KMS-11 (cell line): ENCODE measurements around the gene SPAG9.

Experiments used
- H2AFZ ChIP-seq: fragments of 200-600 bp; sonication (generic); 2 replicates; pipeline ENCODE4 v1.6.1; 2016; ENCODE audit warnings: antibody characterized with exemption, mixed run types, low read depth
- H3K27ac ChIP-seq: fragments of 200-600 bp; sonication (generic); 2 replicates; pipeline ENCODE4 v1.6.1; 2016; ENCODE audit warnings: mild to moderate bottlenecking, mixed run types
- H3K27me3 ChIP-seq: fragments of 200-600 bp; sonication (generic); 2 replicates; pipeline ENCODE4 v1.6.1; 2017; ENCODE audit warnings: mild to moderate bottlenecking, low read depth, mixed run types, moderate library complexity; ENCODE audit not compliant: insufficient read depth
- H3K36me3 ChIP-seq: fragments of 200-600 bp; sonication (generic); 2 replicates; pipeline ENCODE4 v1.6.1; 2017; ENCODE audit warnings: mild to moderate bottlenecking, mixed run types; ENCODE audit not compliant: insufficient read depth
- H3K4me1 ChIP-seq: fragments of 200-600 bp; sonication (generic); 2 replicates; pipeline ENCODE4 v1.6.1; 2016; ENCODE audit warnings: mild to moderate bottlenecking, low read depth, mixed run types; ENCODE audit not compliant: poor library complexity, severe bottlenecking
- H3K4me2 ChIP-seq: fragments of 200-600 bp; sonication (generic); 2 replicates; pipeline ENCODE4 v1.7.0; 2016; ENCODE audit warnings: mild to moderate bottlenecking, mixed run types
- H3K4me3 ChIP-seq: fragments of 200-600 bp; sonication (generic); IDR thresholded peaks from 2 replicates; pipeline ENCODE4 v1.6.1; 2017; ENCODE audit warnings: low read depth, low read length, mixed read lengths; ENCODE audit not compliant: insufficient read depth
- H3K79me2 ChIP-seq: fragments of 200-600 bp; sonication (generic); 2 replicates; pipeline ENCODE4 v1.6.1; 2016; ENCODE audit warnings: low read depth, mixed run types; ENCODE audit not compliant: insufficient read depth
- H3K9ac ChIP-seq: fragments of 200-600 bp; sonication (generic); 2 replicates; pipeline ENCODE4 v1.6.1; 2016; ENCODE audit warnings: mild to moderate bottlenecking, mixed run types
- H4K20me1 ChIP-seq: fragments of 200-600 bp; sonication (generic); 2 replicates; pipeline ENCODE4 v1.6.1; 2016; ENCODE audit warnings: mild to moderate bottlenecking, mixed run types; ENCODE audit not compliant: insufficient read depth
- TF ChIP-seq, protein P1 (sequence below): fragments of 200-600 bp; sonication (generic); conservative IDR thresholded peaks from 2 replicates; pipeline ENCODE4 v1.6.1; 2017; ENCODE audit warnings: low read depth, mild to moderate bottlenecking, antibody characterized with exemption, low read length, moderate library complexity, mixed read lengths

SPAG9 gene

DNA sequence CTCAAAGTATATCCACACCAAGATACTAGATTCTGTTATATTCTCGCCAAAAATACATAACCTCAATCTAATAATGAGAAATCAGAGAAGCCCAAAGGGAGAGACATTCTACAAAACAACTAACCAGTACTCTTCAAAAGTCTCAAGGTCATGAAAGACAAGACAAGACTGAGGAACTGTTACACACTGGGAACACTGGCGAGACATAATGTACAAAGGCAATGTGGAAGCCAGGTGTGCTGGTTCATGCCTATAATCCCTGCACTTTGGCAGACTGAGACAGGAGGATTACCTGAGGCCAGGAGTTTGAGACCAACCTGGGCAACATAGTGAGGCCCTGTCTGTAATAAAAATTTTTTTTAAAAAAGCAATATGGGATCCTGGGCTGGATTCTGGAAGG lies 85.9 kb downstream of the SPAG9 start:
- Histone ChIP-seq H3K9ac (no peak overlapping the region), H3K4me2 (no peak overlapping the region), H3K4me3 (no peak overlapping the region), H3K4me1 (peaks cover 25% of the 10 kb centered on the region), H2AFZ (no peak overlapping the region), H4K20me1 (no peaks in the 10 kb centered on the region), H3K79me2 (no peaks in the 10 kb centered on the region), H3K36me3 (no peaks in the 10 kb centered on the region), H3K27ac (no peak overlapping the region), H3K27me3 (no peaks in the 10 kb centered on the region)
- TF ChIP-seq, protein P1, sequence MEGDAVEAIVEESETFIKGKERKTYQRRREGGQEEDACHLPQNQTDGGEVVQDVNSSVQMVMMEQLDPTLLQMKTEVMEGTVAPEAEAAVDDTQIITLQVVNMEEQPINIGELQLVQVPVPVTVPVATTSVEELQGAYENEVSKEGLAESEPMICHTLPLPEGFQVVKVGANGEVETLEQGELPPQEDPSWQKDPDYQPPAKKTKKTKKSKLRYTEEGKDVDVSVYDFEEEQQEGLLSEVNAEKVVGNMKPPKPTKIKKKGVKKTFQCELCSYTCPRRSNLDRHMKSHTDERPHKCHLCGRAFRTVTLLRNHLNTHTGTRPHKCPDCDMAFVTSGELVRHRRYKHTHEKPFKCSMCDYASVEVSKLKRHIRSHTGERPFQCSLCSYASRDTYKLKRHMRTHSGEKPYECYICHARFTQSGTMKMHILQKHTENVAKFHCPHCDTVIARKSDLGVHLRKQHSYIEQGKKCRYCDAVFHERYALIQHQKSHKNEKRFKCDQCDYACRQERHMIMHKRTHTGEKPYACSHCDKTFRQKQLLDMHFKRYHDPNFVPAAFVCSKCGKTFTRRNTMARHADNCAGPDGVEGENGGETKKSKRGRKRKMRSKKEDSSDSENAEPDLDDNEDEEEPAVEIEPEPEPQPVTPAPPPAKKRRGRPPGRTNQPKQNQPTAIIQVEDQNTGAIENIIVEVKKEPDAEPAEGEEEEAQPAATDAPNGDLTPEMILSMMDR: no peak

DNA sequence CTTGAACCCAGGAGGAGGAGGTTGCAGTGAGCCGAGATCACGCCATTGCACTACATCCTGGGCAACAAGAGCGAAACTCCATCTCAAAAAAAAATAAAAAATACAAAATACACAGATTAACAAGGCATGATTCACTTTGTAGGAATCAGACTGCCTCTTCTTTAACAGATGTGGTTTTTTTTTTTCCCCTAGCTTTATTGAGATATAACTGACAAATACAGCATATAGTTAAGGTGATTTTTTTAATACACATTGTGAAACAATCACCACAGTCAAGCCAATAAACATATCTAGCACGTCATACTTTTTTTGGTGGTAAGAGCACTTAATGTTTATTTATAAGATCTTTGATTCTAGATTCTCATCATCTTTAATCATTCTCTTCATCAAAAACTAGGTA lies 87.8 kb downstream of the SPAG9 start:
- Histone ChIP-seq H3K4me2 (no peak overlapping the region), H3K4me1 (peaks cover 42% of the 10 kb centered on the region), H3K79me2 (no peaks in the 10 kb centered on the region), H3K4me3 (no peak overlapping the region), H3K36me3 (no peaks in the 10 kb centered on the region), H2AFZ (no peak overlapping the region), H4K20me1 (no peaks in the 10 kb centered on the region), H3K27ac (no peak overlapping the region), H3K9ac (no peak overlapping the region), H3K27me3 (no peaks in the 10 kb centered on the region)
- TF ChIP-seq, protein P1: no peak

DNA sequence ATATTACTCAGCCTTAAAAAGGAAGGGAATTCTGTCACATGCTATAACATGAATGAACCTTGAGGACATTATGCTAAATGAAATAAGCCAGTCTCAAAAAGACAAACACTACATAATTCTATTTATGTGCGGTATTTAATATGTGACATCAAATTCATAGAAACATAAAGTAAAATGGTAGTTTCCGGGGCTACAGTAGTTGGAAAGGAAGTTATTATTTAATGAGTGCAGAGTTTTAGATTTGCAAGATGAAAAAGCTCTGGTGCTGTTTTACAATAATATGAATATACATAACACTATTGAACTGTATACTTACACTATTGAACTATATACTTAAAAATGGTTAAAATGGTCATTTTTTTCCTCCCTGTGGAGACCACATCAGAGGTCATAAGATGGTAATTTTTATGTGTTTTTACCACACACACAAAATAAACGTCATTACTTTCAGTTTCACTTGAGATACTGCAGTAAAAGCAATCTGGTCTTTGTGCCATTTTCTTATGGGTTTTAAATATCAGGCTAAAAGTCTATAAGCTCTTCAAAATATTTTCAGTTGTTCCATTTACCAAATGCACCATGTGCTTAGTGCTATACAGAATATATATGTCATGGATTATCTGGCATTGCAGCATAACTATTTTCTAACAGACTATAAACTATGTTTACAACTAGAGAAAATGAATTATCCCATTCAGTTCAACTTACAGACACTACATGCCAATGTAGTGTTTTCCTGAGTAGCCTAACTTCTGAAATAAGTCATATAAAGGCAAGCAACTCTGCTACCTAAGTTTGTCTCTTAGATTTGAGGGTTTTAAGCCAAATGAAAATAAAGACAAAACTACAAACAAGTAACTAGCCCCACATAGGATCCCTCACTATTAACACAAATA lies 90.9 kb downstream of the SPAG9 start:
- TF ChIP-seq, protein P1: no peak
- H3K4me3 ChIP-seq: no peak overlapping the region
- H3K36me3 ChIP-seq: no peaks in the 10 kb centered on the region
- H3K4me2 ChIP-seq: peak overlapping the region; percentile 76
- peak overlapping the region; percentile 19 for H3K9ac ChIP-seq
- H3K4me1 ChIP-seq: peaks cover 47% of the 10 kb centered on the region
- no peak overlapping the region for H2AFZ ChIP-seq
- H3K27me3 ChIP-seq: no peaks in the 10 kb centered on the region
- H3K79me2 ChIP-seq: no peaks in the 10 kb centered on the region
- H3K27ac ChIP-seq: peak overlapping the region; percentile 61
- H4K20me1 ChIP-seq: no peaks in the 10 kb centered on the region

DNA sequence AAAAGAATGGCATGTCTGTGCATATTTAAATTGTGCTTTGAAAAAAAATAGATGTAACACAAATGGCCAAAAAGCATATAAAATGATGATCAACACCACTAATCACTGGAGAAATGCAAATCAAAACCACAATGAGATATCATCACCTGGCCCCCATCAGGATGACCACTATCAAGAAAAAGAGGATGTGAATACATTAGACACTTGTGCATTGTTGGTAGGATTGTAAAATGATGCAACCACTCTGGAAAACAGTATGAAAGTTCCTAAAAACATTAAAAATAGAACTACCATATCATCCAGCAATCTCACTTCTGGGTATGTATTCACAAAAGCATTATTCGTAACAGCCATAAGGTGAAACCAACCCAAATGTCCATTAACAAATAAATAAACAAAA lies 91.5 kb downstream of the SPAG9 start:
- peaks cover 53% of the 10 kb centered on the region for H3K4me1 ChIP-seq
- no peaks in the 10 kb centered on the region for H3K36me3 ChIP-seq
- no peaks in the 10 kb centered on the region for H3K27me3 ChIP-seq
- no peak overlapping the region for H2AFZ ChIP-seq
- H3K79me2 ChIP-seq: no peaks in the 10 kb centered on the region
- H3K27ac ChIP-seq: no peak overlapping the region; the same call in 1 of the 2 replicates
- peak overlapping the region; percentile 76 for H3K4me2 ChIP-seq
- TF ChIP-seq, protein P1: no peak
- H3K4me3 ChIP-seq: no peak overlapping the region
- H4K20me1 ChIP-seq: no peaks in the 10 kb centered on the region
- no peak overlapping the region; the same call in 1 of the 2 replicates for H3K9ac ChIP-seq
